GM21381 (cell line): Measurements from ENCODE around the gene SYT6.

Experiments used
- ATAC-seq: cut with Tn5 transposase; IDR thresholded peaks from one replicate; pipeline ENCODE4 v1.9.1; 2021; ENCODE audit warnings: mild to moderate bottlenecking, moderate library complexity; ENCODE audit not compliant: unreplicated experiment

The SYT6 gene

GRCh38 chr1:114155706-114156105 lies 2.0 kb upstream of the SYT6 start:
- no peak for ATAC-seq

- no peak for ATAC-seq
Observed at GRCh38 chr1:114154963-114155322, 1.3 kb upstream of the SYT6 start.

- ATAC-seq, result no peak
Observed at GRCh38 chr1:114154146-114154962, 685 bp upstream of the SYT6 start.

GRCh38 chr1:114152508-114153260 lies 985 bp downstream of the SYT6 start:
- no peak for ATAC-seq

- no peak for ATAC-seq
Observed at GRCh38 chr1:114152089-114152507, 1.6 kb downstream of the SYT6 start.

- ATAC-seq, result no peak
Observed at GRCh38 chr1:114150016-114150415, 3.7 kb downstream of the SYT6 start.

- ATAC-seq, result no peak
Observed at GRCh38 chr1:114149211-114149610, 4.5 kb downstream of the SYT6 start.

GRCh38 chr1:114145504-114146151 lies 8.0 kb downstream of the SYT6 start:
- ATAC-seq, result no peak

GRCh38 chr1:114144016-114144415 lies 9.7 kb downstream of the SYT6 start:
- ATAC-seq, result no peak

- no peak for ATAC-seq
Observed at GRCh38 chr1:114139540-114139939, 14.1 kb downstream of the SYT6 start.

- ATAC-seq, result no peak
Observed at GRCh38 chr1:114137497-114137896, 16.2 kb downstream of the SYT6 start.

GRCh38 chr1:114135786-114136185 lies 17.9 kb downstream of the SYT6 start:
- no peak for ATAC-seq

- ATAC-seq, result no peak
Observed at GRCh38 chr1:114134518-114134917, 19.2 kb downstream of the SYT6 start.

- ATAC-seq, result no peak
Observed at GRCh38 chr1:114133129-114133528, 20.5 kb downstream of the SYT6 start.

GRCh38 chr1:114131526-114132220 lies 22.0 kb downstream of the SYT6 start:
- no peak for ATAC-seq

- ATAC-seq, result no peak
Observed at GRCh38 chr1:114130846-114131525, 22.7 kb downstream of the SYT6 start.

- no peak for ATAC-seq
Observed at GRCh38 chr1:114130213-114130612, 23.5 kb downstream of the SYT6 start.

- ATAC-seq, result no peak
Observed at GRCh38 chr1:114128293-114128692, 25.4 kb downstream of the SYT6 start.

- ATAC-seq, result no peak
Observed at GRCh38 chr1:114126261-114127095, 27.2 kb downstream of the SYT6 start.

GRCh38 chr1:114124644-114125043 lies 29.0 kb downstream of the SYT6 start:
- ATAC-seq, result no peak
